Erythroblast (primary cell): Measurements from ENCODE around the gene PCSK7.

Source experiments
- GATA1 ChIP-seq: IDR thresholded peaks from 2 replicates; pipeline ENCODE4 v1.6.1; 2011; ENCODE audit warnings: low read depth, mild to moderate bottlenecking, control low read depth, low read length, moderate library complexity
- POLR2A ChIP-seq: IDR thresholded peaks from 2 replicates; pipeline ENCODE4 v1.6.1; 2011; ENCODE audit warnings: mild to moderate bottlenecking, low read length

DNA sequence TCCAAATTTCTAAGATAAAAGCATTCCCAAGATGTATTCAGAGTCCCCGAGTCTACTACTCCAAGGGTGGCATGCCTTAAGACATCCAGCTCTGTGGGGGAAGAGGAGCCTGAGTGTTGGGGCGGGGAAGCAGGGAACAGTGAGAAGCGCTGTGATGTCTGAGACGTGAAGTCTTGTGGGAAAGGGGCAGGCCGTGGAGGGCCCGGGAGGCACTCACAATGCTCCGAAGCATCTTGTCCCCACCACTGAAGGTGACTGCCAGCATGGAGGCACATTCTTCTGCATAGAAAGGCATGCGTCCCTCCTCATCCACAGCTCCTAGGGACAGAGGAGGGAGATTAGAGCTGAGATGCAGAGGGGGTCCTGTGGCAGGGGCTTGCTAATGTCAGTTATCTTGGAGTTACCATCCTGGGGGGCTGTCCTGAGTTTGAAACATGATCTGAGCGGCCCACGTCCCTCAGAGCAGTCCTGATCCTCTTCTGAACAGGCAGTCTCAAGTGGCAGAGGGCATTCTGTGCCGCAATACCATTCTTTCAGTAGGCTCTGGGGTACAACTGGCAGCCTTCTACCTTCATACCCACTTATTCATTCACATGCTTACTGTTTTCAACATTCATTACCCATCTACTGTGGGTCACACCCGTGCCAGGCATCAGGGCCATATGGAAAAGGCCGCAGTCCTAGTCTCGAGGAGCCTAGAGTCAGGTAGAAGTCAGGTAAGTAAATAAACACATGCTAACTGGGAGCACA is 8.7 kb downstream of the PCSK7 start:
- TF ChIP-seq POLR2A (no peak), GATA1 (no peak)
